GM12878 (cell line): Measurements from ENCODE around the gene WDTC1.

Source experiments
- CEBPZ ChIP-seq: fragments of 150-350 bp; IDR thresholded peaks from 2 replicates; pipeline ENCODE4 v1.6.1; 2016; ENCODE audit warnings: low read depth, low read length
- EZH2 ChIP-seq: IDR thresholded peaks from 2 replicates; pipeline ENCODE4 v1.6.1; 2012; ENCODE audit warnings: low read depth, mild to moderate bottlenecking, control low read depth, inconsistent platforms, low read length, borderline replicate concordance; ENCODE audit not compliant: control insufficient read depth
- MXI1 ChIP-seq: fragments of 150-350 bp; IDR thresholded peaks from 2 replicates; pipeline ENCODE4 v1.6.1; 2011; ENCODE audit warnings: low read depth, mild to moderate bottlenecking, inconsistent platforms, low read length, improper control_type of control experiment
- POLR2A ChIP-seq: IDR thresholded peaks from 2 replicates; pipeline ENCODE4 v1.6.1; 2011; ENCODE audit warnings: low read depth, mild to moderate bottlenecking, low read length
- POLR2AphosphoS5 ChIP-seq: IDR thresholded peaks from 2 replicates; pipeline ENCODE4 v1.6.1; 2011; ENCODE audit warnings: mild to moderate bottlenecking, low read length, inconsistent platforms
- RFX5 ChIP-seq: IDR thresholded peaks from 2 replicates; pipeline ENCODE4 v1.6.1; 2011; ENCODE audit warnings: low read depth, low read length, improper control_type of control experiment
- SIN3A ChIP-seq: IDR thresholded peaks from 2 replicates; pipeline ENCODE4 v1.6.1; 2012; ENCODE audit warnings: low read depth, low read length, improper control_type of control experiment
- SUZ12 ChIP-seq: fragments of 200-600 bp; sonication (generic); IDR thresholded peaks from one replicate; pipeline ENCODE4 v1.6.1; 2018; ENCODE audit warnings: antibody characterized with exemption, mild to moderate bottlenecking; ENCODE audit not compliant: unreplicated experiment
- TCF3 ChIP-seq: IDR thresholded peaks from 2 replicates; pipeline ENCODE4 v1.6.1; 2012; ENCODE audit warnings: low read depth, mild to moderate bottlenecking, low read length, borderline replicate concordance; ENCODE audit not compliant: insufficient read depth
- YY1 ChIP-seq: IDR thresholded peaks from 2 replicates; pipeline ENCODE4 v1.6.1; 2011; ENCODE audit warnings: low read depth, mild to moderate bottlenecking, low read length
- ZNF274 ChIP-seq: IDR thresholded peaks from one replicate; pipeline ENCODE4 v1.8.0; 2011; ENCODE audit not compliant: insufficient read length, insufficient read depth
- TF ChIP-seq, protein P1 (sequence below), 3 experiments: IDR thresholded peaks in 2 of 3; conservative IDR thresholded peaks in 1 of 3; 2 replicates each; pipeline ENCODE4 v1.5.1; 2011; ENCODE audit warnings: low read depth in 3 of 3, low read length in 3 of 3, mild to moderate bottlenecking in 3 of 3, control low read depth in 2 of 3, moderate library complexity in 2 of 3, inconsistent platforms in 1 of 3, mixed read lengths in 1 of 3; ENCODE audit not compliant: control insufficient read depth in 2 of 3, insufficient read depth in 1 of 3; ENCODE audit errors: extremely low read depth in 1 of 3
- TF ChIP-seq, protein P2 (sequence below): IDR thresholded peaks from 2 replicates; pipeline ENCODE4 v1.6.1; 2012; ENCODE audit warnings: mild to moderate bottlenecking, low read depth, low read length

DNA sequence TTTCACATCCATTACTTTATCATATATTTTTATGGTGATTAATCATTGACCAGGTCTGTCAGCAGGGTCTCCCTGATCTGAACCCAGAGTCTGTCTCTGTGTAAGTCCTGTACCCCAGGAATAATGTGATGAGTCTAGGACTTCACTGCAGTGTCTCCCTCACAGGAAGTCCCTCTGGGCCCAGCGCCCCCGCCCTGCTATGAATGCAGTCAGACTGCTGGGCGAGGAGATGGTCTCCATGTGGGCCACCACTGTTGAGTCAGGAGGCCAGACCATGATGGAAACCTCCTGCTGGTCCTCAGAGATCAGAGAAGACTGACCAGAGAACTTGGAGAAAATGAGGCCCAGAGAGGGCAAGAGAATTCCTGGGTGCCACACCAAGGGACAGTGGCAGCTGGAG lies 97.0 kb downstream of the WDTC1 start:
- TF ChIP-seq, protein P1, sequence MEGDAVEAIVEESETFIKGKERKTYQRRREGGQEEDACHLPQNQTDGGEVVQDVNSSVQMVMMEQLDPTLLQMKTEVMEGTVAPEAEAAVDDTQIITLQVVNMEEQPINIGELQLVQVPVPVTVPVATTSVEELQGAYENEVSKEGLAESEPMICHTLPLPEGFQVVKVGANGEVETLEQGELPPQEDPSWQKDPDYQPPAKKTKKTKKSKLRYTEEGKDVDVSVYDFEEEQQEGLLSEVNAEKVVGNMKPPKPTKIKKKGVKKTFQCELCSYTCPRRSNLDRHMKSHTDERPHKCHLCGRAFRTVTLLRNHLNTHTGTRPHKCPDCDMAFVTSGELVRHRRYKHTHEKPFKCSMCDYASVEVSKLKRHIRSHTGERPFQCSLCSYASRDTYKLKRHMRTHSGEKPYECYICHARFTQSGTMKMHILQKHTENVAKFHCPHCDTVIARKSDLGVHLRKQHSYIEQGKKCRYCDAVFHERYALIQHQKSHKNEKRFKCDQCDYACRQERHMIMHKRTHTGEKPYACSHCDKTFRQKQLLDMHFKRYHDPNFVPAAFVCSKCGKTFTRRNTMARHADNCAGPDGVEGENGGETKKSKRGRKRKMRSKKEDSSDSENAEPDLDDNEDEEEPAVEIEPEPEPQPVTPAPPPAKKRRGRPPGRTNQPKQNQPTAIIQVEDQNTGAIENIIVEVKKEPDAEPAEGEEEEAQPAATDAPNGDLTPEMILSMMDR (IDR thresholded peaks at IDR 0.05 in 2 of 3, conservative IDR thresholded peaks at IDR 0.05 in 1 of 3; ENCODE audit: control insufficient read depth in 2 of 3, extremely low read depth in 1 of 3, insufficient read depth in 1 of 3, low read depth in 3 of 3, low read length in 3 of 3): no peak
- TF ChIP-seq, protein P2, sequence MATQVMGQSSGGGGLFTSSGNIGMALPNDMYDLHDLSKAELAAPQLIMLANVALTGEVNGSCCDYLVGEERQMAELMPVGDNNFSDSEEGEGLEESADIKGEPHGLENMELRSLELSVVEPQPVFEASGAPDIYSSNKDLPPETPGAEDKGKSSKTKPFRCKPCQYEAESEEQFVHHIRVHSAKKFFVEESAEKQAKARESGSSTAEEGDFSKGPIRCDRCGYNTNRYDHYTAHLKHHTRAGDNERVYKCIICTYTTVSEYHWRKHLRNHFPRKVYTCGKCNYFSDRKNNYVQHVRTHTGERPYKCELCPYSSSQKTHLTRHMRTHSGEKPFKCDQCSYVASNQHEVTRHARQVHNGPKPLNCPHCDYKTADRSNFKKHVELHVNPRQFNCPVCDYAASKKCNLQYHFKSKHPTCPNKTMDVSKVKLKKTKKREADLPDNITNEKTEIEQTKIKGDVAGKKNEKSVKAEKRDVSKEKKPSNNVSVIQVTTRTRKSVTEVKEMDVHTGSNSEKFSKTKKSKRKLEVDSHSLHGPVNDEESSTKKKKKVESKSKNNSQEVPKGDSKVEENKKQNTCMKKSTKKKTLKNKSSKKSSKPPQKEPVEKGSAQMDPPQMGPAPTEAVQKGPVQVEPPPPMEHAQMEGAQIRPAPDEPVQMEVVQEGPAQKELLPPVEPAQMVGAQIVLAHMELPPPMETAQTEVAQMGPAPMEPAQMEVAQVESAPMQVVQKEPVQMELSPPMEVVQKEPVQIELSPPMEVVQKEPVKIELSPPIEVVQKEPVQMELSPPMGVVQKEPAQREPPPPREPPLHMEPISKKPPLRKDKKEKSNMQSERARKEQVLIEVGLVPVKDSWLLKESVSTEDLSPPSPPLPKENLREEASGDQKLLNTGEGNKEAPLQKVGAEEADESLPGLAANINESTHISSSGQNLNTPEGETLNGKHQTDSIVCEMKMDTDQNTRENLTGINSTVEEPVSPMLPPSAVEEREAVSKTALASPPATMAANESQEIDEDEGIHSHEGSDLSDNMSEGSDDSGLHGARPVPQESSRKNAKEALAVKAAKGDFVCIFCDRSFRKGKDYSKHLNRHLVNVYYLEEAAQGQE: no peak
- no peak for TF ChIP-seq EZH2
- TF ChIP-seq POLR2A: no peak
- no peak for TF ChIP-seq TCF3
- TF ChIP-seq CEBPZ: no peak
- no peak for TF ChIP-seq SIN3A
- no peak for TF ChIP-seq RFX5
- TF ChIP-seq MXI1: no peak
- TF ChIP-seq YY1: no peak
- no peak for TF ChIP-seq SUZ12
- TF ChIP-seq ZNF274: no peak
- no peak for TF ChIP-seq POLR2AphosphoS5
